A204.1 (cell line): ENCODE data around the gene LBX2.

Source experiments
- FAIRE-seq: peaks from 2 replicates; lab custom pipeline; 2012; peaks lifted over from hg19 to GRCh38; lab: Jason Lieb, UNC

Gene LBX2

GRCh38 chr2:74525717-74526648 is 26.6 kb upstream of the LBX2 start, which contains the start of gene DQX1:
DQX1 (minus strand) TSS chr2:74526231; CDS start chr2:74525729, 502 bp downstream.
- FAIRE-seq, result no peak

GRCh38 chr2:74524955-74525716 is 25.7 kb upstream of the LBX2 start:
- FAIRE-seq, result no peak

GRCh38 chr2:74524005-74524404 is 24.6 kb upstream of the LBX2 start:
- FAIRE-seq, result no peak

GRCh38 chr2:74522516-74522915 is 23.1 kb upstream of the LBX2 start:
- no peak for FAIRE-seq

- FAIRE-seq, result no peak
Measured at GRCh38 chr2:74516650-74517049, 17.2 kb upstream of the LBX2 start.

GRCh38 chr2:74515981-74516633 is 16.7 kb upstream of the LBX2 start:
- no peak for FAIRE-seq

GRCh38 chr2:74515271-74515980 is 16.0 kb upstream of the LBX2 start:
- FAIRE-seq, result no peak

GRCh38 chr2:74514368-74515270 is 15.2 kb upstream of the LBX2 start, which contains the start of gene TLX2:
TLX2 (plus strand) TSS chr2:74514450; CDS start chr2:74514807, 357 bp downstream.
- no peak for FAIRE-seq

GRCh38 chr2:74513605-74514367 is 14.4 kb upstream of the LBX2 start:
- FAIRE-seq, result no peak

GRCh38 chr2:74512744-74513604 is 13.6 kb upstream of the LBX2 start:
- FAIRE-seq, result no peak

GRCh38 chr2:74511104-74511989 is 11.9 kb upstream of the LBX2 start:
- no peak for FAIRE-seq

GRCh38 chr2:74510272-74510671 is 10.9 kb upstream of the LBX2 start:
- FAIRE-seq, result no peak

- no peak for FAIRE-seq
Measured at GRCh38 chr2:74507926-74508520, 8.6 kb upstream of the LBX2 start.

GRCh38 chr2:74507145-74507925 is 7.9 kb upstream of the LBX2 start, which contains the start of gene PCGF1:
PCGF1 (minus strand) TSS chr2:74507695; CDS start chr2:74507668, 27 bp downstream.
- FAIRE-seq, result no peak

- no peak for FAIRE-seq
Measured at GRCh38 chr2:74505448-74506246, 6.2 kb upstream of the LBX2 start.

- FAIRE-seq, result no peak
Measured at GRCh38 chr2:74504591-74504990, 5.2 kb upstream of the LBX2 start.
